Activated CD8-positive, alpha-beta memory T cell treated with anti-CD3 and anti-CD28 coated beads for 36 hours (primary cell): Measurements from ENCODE around the gene ARMH1. TPM values are rescaled to one million over a fixed set of nuclear protein-coding genes. Genes with fewer than 3 reads are reported as not detected.

Experiments
- CTCF ChIA-PET: fragments of 350-600 bp; sonication (Branson Sonifier 250); formaldehyde crosslinking; loops from one replicate; lab custom pipeline; 2021; ENCODE audit warnings: antibody characterized with exemption; lab: Charles Lee
- POLR2A ChIA-PET: fragments of 350-600 bp; sonication (Branson Sonifier 250); formaldehyde crosslinking; loops from one replicate; lab custom pipeline; 2021; ENCODE audit warnings: antibody characterized with exemption; lab: Charles Lee
- total RNA-seq, 2 experiments: library from RNA; stranded (reverse); gene quantifications; one replicate each; pipeline ENCODE4 v1.2.3, GENCODE V29; 2021

Gene ARMH1
- total RNA-seq, 2 experiments from 2014 or later: 49.6 to 52.0 TPM

- CTCF ChIA-PET: no interaction called here
- POLR2A ChIA-PET: no interaction called here
Observed at GRCh38 chr1:44700573-44700972, 26.1 kb downstream of the ARMH1 start.

DNA sequence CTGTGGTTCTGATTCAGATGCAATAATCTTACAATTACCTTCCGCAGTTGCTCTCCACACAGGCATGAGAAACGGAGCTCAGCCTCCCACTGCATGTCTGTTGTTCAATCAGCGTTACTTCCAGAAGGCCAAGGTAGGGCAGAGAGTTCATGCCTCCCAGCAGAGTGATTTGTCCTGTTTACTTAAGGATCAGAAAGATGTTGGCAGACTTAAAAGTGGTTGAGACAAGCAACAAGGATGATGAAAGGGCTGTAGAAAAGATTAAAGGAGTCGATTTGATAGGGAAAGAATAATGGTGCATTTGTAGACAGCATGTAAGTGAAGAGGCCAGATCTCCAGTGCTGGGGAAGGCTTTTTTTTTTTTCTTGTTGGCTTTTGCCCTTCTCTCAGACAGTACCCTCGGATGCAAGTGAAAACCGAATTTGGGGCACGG is 26.6 kb downstream of the ARMH1 start:
- ChIA-PET CTCF (no interaction called here), POLR2A (no interaction called here)

DNA sequence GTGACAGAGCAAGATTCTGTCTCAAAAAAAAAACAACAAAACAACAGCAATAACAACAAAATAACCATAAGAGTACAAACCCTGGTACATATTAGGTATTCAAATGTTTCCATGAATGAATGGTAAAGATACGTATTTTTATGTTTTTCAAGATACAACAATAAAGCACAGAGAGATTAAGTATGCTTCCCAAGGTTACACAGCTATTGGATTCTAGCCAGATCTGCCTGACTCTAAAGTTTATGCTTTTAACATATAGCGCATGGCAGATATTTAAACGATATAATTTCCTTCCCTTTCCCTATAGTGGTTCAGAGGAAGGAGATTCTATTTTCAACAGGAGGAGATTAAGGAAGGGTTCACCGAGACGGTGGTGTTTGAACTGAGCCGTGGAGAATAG is 31.0 kb downstream of the ARMH1 start:
- ChIA-PET CTCF (interaction anchor here (1.2 to 1.6 kb wide), 2 partner anchors 9 kb away, joined by 3 to 4 read pairs; no protein-coding TSS in a partner anchor), POLR2A (no interaction called here)

GRCh38 chr1:44705938-44706337 is 31.4 kb downstream of the ARMH1 start:
- ChIA-PET POLR2A (no interaction called here), CTCF (interaction anchor here (1.2 kb wide), 1 partner anchor 9 kb away, joined by 3 read pairs; no protein-coding TSS in a partner anchor)

- POLR2A ChIA-PET: no interaction called here
- CTCF ChIA-PET: interaction anchor here (0.9 kb wide), 1 partner anchor 18 kb away, joined by 3 read pairs; no protein-coding TSS in a partner anchor
Observed at GRCh38 chr1:44707112-44707881, 32.8 kb downstream of the ARMH1 start.

DNA sequence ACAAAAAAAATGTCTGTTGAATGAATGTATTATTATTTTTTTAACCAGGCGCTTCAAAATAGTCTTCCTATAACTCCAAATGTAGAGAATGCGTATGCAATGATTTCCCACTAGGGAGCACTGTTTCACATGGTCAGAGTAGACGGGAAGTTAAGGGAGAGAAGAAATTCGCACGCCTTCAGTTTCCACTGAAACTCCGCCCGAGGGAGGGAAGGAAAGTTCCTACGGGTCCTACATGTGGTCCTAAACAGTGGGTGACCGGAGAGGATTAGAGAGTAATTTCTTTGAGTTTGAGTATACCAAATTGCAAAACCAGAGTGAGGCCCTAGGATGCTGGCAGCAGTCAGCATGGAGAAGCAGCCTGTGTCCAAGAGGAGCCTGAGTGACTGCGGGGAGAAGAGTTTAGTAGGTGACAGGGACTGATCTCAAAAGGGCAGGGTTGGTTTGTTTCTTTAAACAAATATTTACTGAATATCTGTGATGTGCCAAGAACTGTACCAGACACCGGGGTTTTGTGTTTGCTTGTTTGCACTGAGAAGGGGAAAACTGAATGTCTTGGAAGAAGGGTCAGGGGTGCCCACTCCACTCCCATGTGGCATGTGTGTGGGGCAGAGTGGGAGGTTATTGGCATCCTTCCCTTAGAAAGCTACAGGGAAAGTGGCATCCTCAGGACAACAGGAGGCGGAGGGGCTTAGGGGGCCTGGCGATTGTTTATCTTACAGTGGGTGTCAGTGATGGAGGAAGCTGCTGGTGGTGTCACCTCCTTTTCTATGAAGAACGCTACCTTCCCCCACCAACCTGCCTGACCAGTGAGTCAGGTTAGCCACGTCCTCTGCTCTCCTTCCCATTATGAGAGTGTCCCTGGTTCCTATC is 33.7 kb downstream of the ARMH1 start:
- ChIA-PET CTCF (interaction anchor here (0.8 to 0.9 kb wide), 2 partner anchors 17 to 113 kb away, joined by 3 read pairs; no protein-coding TSS in a partner anchor), POLR2A (interaction anchor here (1.0 kb wide), 1 partner anchor 23 kb away, joined by 3 read pairs; the partner anchor contains the start of gene RNU5D-1)

- CTCF ChIA-PET: interaction anchor here (0.7 to 0.9 kb wide), 3 partner anchors 11 to 82 kb away, joined by 3 read pairs; no protein-coding TSS in a partner anchor
- POLR2A ChIA-PET: no interaction called here
Observed at GRCh38 chr1:44713321-44713781, 38.8 kb downstream of the ARMH1 start.

GRCh38 chr1:44714532-44714931 is 40.0 kb downstream of the ARMH1 start:
- POLR2A ChIA-PET: no interaction called here
- CTCF ChIA-PET: interaction anchor here (0.7 to 2.2 kb wide), 4 partner anchors 8 to 108 kb away, joined by 3 to 5 read pairs (median 4); partner anchors contain the start of gene RNU5D-1

DNA sequence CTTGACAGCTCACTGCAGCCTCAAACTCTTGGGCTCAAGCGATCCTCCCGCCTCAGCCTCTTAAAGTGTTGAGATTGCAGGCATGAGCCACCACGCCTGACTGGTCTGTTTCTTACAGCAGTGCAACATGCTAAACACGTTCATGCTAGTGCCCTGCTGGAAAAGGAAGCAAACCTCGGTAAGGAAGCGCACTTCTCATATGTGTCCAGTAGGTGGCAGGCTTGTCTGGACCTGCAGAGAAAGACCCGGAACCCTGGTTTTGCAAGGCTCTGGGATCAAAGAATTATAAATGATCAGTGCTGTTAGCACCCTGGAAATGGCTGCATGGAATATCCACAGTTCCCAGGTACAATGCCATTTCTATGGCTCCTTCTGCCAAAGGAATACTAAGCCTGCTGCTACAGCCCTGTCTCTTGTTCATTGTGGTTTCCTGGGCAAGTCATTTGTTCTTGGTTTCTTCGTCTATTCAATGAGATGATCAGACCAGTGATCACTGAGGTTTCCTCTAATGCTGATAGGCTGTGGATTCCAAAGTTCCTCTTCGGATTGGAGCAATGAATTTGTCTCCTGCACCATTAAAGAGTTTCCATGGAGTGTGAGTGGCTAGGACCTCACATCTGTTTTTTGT is 40.5 kb downstream of the ARMH1 start:
- POLR2A ChIA-PET: no interaction called here
- CTCF ChIA-PET: interaction anchor here (0.7 to 2.2 kb wide), 5 partner anchors 9 to 108 kb away, joined by 3 to 5 read pairs (median 3); partner anchors contain the start of gene RNU5D-1

DNA sequence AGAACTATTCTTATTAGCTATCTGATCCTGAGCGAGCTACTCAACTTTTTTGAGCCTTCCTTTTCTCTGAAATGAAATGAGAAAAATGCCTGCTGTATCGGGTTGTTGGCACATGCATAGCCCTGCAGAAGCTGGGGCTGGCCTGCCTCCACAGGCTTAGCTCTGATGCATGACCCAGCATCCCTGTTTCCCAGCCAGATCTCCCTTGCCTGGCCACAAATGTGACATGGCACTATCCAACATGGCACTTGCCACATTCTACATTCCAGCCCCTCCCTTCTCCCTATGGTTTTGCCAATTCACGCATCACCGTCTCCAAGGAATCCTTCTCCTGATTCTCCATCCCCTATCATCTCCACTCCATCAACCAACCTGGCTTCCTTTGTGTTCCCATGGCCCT is 42.6 kb downstream of the ARMH1 start:
- ChIA-PET POLR2A (no interaction called here), CTCF (interaction anchor here (0.6 to 1.0 kb wide), 4 partner anchors 15 to 83 kb away, joined by 3 to 4 read pairs (median 3); partner anchors contain the start of gene PLK3)

DNA sequence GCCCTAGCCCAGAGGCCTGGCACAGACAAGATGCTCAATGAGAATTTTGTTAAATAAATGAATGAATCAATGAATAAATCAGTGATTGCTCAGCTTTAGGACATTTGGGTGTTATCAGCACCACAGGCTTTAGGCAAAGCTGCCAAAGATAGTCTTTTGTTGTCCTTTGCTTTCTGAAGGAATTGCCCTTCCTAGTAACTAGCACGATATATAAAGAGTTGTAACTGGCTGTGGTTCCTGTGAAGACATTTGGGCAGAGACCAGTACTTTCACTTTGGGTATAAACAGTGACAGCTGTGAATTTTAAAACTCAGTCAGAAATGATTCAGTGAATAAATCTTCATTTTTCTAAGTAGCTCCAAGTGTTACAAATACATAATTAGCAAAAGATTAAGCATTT is 43.1 kb downstream of the ARMH1 start:
- ChIA-PET POLR2A (interaction anchor here (0.5 kb wide), 1 partner anchor 11 kb away, joined by 3 read pairs; no protein-coding TSS in a partner anchor), CTCF (interaction anchor here (0.6 to 1.2 kb wide), 2 partner anchors 15 to 102 kb away, joined by 3 to 4 read pairs; no protein-coding TSS in a partner anchor)

- ChIA-PET POLR2A (interaction anchor here (0.5 kb wide), 1 partner anchor 10 kb away, joined by 3 read pairs; no protein-coding TSS in a partner anchor), CTCF (interaction anchor here (1.2 kb wide), 1 partner anchor 102 kb away, joined by 3 read pairs; no protein-coding TSS in a partner anchor)
Observed at GRCh38 chr1:44718091-44718490, 43.6 kb downstream of the ARMH1 start.

DNA sequence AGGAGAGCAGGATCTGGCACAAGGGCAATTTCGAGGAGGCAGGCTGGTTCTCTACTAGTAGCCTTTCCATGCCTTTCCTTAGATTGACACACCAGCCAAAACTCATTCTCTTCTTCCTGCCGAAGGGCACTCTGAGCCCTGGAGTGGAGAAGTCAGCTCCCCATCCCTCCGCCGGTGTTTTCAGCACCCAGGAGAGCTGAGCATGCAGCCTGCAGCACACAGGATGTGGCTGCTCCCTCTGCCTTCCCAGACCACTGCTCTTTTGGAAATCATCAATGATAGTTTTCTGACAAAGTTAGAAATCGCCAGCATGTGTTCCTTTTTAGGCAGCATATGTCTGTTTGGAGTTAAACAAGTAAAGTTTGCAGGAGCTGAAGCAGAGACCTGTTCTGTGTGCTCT is 44.8 kb downstream of the ARMH1 start:
- POLR2A ChIA-PET: no interaction called here
- CTCF ChIA-PET: interaction anchor here (0.6 to 5.9 kb wide), 3 partner anchors 12 to 717 kb away, joined by 5 to 38 read pairs (median 5); partner anchors contain the start of gene RNU5D-1

GRCh38 chr1:44720281-44720680 is 45.8 kb downstream of the ARMH1 start:
- ChIA-PET CTCF (interaction anchor here (1.1 to 5.9 kb wide), 2 partner anchors 11 to 74 kb away, joined by 5 to 38 read pairs; partner anchors contain the start of gene RNU5D-1), POLR2A (interaction anchor here (0.6 to 2.3 kb wide), 5 partner anchors 10 to 80 kb away, joined by 3 to 36 read pairs (median 3); partner anchors contain the start of genes KIF2C, PLK3 and RNU5D-1)

DNA sequence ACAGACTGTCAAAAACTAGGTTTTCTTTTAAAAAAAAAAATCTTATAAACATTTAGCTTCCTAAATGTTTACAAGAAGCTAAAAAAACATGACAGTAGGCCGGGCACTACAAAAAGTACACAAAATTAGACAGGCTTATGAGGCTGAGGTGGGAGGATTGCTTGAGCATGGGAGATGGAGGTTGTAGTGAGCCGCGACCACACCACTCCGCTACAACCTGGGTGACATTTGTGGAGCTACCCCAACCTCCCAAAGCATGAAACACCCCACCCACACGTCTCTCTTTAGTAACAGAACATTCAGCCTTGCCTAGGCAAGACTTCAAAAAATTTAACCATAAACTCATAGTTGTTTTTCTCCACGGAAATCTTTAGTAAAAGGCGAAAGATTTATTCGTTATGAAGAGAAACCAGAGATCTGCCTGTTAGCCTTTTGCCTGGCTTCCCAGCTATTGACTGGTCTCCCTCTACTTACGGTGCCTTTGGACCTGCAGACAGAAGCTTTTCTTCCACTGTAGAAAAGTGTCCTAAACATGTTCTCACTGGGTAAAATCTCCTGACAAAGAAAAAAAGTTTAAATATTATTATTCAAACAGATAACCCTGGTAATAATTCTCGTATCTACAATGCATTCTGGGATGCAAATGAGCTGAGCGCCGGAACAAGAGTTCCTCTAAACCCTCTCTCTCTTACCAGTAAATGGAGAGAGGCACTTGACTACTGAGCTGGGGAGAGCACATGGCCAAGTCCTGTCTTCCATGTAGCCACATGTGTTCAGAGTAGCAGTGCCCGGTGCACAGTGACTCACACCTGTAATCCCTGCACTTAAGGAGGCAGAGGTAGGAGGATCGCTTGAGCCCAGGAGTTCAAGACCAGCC is 47.2 kb downstream of the ARMH1 start:
- CTCF ChIA-PET: interaction anchor here (0.8 to 5.9 kb wide), 6 partner anchors 9 to 293 kb away, joined by 3 to 38 read pairs (median 3); partner anchors contain the start of genes BTBD19 and RNU5D-1

DNA sequence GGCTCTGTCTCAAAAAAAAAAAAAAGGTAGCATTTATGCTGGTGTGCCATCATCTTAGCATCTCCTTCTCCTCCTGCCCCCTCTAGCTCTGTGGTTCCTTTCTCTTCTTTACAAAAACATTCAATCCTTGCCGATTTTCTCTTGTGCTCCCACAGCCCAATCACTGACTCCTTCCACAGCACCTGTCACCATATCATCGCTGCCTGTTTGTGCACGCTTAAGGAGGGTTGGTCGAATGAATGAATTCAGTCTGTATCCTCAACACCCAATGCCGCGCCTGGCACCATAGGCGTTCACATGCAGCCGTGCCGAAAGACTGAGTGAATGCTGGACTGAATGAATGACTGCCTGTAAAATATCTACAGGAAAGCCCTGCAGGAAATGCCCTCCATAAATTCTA is 48.5 kb downstream of the ARMH1 start:
- CTCF ChIA-PET: interaction anchor here (5.9 kb wide), 1 partner anchor 8 kb away, joined by 38 read pairs; the partner anchor contains the start of gene RNU5D-1
- POLR2A ChIA-PET: interaction anchor here (1.8 to 2.2 kb wide), 3 partner anchors 86 to 617 kb away, joined by 5 to 19 read pairs (median 6); partner anchors contain the start of genes BTBD19, MUTYH and TOE1

More for the DNA sequence above, 47.2 kb downstream of the ARMH1 start:
- POLR2A ChIA-PET: interaction anchor here (0.6 to 2.3 kb wide), 22 partner anchors 10 to 618 kb away, joined by 4 to 153 read pairs (median 6); partner anchors contain the start of genes ARMH1, BTBD19, HECTD3 and MUTYH
